Measurements from ENCODE around the gene SLC4A1AP.
A peak's percentile ranks its signal among the peaks of the same experiment; 100 is the strongest.

SLC4A1AP gene

DNA sequence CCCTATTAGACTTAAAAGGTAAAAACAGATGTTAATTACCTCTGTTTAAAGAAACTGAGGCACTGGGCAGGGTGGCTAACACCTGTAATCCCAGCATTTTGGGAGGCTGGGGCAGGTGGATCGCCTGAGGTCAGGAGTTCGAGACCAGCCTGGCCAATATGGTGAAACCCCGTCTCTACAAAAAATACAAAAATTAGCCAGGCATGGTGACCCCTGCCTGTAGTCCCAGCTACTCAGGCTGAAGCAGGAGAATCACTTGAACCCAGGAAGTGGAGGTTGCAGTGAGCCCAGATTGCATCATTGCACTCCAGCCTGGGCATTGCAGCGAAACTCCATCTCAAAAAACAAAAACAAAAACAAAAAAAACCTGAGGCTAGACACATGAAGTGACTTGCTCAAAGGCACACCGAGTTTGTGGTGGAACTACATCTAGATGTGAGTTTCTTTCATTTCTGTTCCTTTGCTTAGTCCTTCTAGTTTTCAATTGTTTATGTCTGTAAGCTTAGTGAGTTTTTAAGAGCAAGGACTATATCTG, 40.7 kb downstream of the SLC4A1AP start:
- DNase-seq, result no peak

DNA sequence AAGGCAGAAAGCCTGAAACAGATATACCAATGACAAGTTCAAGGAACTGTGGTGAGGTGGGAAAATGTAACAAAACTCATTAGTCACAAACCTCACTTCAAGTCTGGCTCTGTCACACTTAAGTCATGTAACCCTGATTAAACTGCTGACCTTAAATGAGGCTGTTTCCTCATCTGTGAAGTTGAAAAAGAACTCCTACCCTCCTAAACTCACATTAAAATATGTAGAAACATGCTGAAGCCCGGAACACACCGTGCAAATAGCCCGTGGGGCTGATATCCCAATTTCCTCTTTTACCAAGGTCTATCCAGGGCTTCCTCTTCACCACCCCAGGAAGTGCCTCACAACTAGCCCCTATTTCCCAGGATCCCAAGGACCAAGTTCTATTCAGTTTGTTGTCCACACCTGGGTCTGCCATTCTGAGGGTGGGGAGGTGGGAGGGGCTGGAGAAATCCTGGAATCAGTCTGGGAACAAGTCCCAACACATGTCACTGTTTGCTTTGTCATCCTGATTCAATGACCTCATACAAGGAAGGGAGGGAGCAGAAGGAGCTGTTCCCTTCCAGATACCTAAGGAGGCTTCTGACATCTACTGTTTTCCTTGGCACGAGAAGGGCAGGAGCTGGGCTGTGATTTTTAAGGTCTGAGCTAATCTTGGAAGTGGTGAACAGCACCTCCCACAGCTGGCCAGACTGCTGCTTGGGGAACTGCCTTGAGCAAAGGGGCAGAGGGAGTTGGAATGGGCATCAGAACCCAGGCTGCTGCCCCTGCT, 42.3 kb downstream of the SLC4A1AP start:
- DNase-seq, result peak; percentile 73 to 93 (median 78)

DNA sequence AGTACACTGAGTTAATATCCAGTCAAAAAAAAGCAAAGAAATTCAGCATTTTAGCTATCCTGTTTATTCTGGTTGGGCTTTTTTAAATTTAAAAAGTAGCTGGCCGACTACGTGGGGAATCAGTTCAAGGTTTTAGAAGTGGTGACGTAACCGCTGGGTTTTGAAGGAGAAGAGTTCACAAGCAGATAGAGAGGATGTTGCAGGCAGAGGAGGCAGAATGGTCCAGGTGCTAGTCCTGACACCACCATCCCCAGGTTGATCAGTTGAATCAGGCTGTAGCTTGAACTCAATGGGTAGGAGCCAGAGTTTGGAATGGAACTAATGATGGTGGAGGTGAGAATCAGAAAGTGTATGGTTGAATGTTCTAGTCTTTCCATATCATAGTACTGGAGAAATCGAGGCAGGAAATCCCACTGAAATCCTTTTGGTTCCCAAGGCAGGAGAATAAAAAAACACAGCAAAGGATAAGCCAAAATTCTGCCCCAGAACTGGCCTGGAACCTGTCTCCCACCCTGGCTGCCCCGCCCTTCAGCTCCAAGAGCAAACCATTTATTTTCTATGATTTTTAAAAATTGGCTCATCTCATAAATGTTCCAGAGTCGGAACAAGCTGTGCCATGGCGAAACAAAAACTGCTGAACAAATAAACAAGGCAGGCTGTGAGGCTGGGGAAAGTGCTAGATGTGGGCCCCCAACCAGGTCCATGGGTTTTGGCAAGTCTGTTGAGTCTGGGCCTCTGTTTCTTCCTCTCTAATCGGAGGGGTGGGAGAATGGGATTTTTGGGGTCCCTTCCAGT, 44.0 kb downstream of the SLC4A1AP start:
- no peak for DNase-seq

DNA sequence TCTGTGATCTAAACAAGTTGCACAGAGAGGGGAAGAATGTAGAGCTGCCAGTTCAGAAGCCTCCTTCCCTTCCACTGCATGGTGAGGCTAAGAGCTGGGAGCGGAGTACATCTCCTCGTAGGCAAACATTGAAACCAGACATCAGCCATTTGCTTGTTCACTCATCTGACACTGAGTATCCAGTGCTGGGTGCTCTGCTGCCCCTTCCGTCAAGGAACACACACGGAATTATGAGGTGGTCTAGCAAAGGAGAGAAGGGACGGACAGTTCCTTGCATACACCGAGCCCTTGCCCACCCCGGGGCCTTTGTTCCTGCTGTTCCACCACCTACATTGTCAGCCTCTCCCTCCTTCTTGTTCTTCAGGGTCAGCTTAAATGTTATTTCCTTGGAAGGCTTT, 44.6 kb downstream of the SLC4A1AP start:
- DNase-seq, result no peak

DNA sequence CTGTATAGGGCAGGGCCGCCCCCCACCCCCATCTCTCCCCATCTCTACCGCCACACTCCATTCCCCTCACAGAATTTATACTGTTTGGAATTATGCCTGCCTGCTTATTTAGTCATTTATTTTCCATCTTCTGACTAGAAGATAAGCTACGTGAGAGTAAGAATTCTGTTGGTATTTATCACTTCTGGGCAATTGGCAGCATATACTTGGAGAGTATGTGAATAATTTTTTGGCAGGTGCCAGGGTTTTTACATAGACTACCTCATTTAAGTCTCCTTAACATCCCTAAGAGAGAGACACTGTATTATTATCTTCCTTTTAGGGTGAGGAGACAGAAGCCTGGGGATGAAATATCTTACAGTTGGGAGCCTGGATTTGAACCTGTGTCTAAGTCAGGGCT, 45.0 kb downstream of the SLC4A1AP start:
- no peak for DNase-seq

DNA sequence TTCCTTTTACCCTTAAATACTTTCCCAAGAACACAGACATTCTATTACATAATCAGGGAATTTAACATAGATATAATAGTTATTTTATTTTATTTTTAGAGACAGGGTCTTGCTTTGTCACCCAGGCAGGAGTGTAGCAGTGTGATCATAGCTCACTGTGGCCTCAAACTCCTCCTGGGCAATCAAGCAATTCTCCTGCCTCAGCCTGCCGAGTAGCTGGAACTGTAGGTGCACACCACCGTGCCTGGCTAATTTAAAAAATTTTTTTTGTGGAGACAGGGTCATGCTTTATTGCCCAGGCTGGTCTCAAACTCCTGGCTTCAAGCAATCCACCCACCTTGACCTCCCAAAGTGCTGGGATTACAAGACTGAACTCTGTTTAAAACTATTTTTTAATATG, 45.6 kb downstream of the SLC4A1AP start:
- no peak for DNase-seq

DNA sequence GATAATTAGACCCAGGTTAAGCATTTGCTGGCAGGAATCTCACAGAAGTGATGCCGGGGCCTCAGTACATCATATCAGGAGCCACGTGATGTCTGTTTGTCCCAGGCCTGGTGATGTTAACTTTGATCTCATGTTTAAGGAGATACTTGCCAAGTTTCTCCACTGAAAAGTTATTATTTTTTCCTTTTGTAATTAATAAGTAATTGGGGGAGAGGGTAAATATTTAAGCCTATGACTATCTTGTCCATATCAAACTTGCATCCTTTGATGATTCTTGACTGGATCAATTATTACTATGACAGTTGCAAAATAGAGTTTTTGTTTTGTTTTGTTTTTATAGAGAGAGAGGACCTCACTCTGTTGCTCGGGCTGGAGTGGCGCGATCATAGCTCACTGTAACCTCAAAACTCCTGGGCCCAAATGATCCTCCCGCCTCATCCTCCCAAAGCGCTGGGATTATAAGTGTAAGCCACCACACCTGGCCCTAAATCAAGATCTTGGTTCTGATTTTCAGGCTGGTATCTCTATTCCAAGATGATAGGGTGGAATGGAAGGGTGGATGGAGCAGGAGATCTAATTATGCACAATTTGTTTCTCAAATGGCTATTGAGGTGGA, 46.4 kb downstream of the SLC4A1AP start:
- no peak for DNase-seq

DNA sequence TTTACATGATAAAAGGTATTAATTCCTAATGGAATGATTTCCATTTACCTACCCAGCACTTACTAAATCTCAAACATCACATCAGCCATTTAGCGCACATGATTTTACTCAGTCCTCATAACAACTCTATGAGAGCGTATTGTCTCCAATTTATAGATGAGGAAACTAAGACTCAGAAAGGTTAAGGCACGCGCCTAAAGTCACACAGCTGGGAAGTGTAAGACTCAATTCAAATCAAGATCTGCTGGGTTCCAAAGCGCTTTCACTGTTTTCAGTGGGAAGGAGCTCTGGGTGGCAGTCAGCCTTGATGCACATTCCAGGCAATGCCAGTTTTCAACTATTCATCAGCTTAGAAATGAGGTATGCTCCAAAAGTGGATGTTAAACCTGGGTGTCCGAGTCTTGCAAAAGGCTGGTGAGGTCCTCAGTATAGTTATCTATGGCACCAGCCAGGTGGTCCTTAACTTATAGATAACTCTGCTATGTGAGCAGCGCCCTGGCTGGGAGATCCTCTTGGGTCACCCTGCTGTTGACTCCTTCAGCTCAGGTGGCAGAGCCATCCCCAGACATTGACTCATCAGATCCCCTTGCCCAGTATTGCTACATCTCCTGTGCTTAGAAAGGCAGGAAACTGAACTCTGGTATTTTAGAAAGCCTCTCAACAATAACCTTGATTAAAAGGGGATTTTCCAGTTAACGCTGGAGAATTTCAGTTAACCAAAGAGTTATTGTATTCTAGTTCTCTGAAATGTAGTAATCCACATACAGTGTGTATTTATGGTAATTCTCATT, 47.1 kb downstream of the SLC4A1AP start:
- DNase-seq, result no peak

DNA sequence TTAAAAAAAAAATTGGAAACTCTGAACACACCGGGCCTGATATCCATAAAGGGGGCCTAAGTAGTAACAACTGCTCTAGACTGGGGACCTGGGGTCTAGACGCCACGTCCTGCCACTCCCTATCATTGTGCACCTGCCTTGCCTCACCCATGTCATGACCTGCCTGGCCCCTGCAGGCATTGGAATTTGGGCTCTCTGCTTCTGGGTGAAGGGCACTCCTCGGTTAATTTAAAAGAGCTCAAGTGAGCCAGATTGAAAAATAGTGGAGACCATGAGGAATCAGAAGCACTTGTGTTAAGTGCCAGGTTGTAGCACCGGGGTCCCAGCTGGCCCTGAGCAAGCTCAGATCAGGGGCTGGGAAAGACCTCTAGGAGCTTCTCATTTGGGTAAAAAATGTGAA, 48.1 kb downstream of the SLC4A1AP start:
- DNase-seq, result no peak

DNA sequence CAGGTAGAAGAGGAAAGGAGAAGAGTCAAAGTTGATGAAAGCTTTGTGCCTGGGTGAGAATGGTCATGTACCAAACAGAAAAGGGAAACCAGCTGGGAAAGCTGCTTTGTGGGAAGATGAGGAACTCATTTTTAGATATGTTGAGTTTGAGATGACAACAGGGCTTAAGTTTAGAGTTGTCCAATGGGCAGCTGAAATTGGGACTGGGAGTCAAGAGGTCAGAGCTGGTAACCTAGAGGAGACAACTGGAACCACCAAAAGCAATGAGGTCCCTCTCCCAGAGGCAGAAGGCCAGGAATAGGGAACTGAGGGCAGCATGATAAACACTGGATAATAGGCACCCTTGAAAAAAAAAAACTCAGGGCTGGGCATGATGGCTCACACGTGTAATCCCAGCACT, 48.8 kb downstream of the SLC4A1AP start:
- peak; percentile 49 to 70 (median 57) for DNase-seq

DNA sequence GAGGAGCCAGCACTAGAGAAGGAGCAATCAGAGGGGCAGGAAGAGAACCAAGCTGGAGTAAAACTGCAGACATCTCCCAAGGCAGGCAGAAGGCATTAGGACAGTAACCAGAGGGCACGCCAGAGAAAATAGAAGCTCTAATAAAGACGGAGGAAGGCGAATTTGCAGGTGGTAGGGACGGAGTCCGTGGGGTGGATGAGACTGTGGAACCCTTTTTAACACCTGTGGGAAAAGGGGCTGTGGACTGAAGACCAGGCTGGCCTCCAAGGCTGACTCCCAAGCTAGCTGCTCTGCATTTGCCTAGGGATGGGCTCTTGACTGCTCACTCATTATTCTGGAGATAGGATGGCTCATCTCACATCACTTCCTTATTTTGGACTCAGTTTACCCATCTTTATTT, 49.5 kb downstream of the SLC4A1AP start:
- DNase-seq, result no peak

DNA sequence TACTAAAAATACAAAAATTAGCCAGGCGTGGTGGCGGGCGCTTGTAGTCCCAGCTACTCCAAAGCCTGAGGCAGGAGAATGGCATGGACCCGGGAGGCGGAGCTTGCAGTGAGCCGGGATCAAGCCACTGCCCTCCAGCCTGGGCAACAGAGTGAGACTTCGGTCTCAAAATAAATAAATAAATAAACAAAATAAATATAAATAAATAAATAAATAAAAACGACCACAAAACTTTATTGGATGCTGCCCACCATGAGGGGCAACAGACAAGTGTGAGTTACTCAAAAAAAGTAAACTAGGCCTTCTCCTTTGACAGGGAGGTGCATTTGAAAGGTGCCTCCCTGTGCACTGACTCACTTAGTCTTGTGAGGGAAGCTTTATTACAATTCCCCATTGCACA, 50.4 kb downstream of the SLC4A1AP start:
- no peak for DNase-seq

DNA sequence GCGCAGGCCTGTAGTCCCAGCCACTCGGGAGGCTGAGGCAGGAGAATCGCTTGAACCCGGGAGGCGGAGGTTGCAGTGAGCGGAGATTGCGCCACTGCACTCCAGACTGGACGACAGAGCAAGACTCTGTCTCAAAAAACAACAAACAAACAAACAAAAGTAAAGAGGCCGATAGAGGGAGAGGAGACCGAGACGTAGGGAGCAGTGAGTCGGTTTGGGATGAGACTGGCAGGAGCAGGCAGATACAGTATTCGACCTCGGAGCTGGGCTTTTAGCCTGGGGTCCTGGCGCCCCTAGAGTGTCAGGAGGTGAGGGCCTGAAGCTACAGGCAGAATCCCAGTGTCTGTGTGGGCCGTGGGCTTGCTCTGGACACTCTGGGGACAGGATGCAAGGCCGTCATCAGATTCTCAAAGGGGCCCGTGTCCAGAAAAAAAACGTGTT, 51.2 kb downstream of the SLC4A1AP start:
- DNase-seq, result no peak

DNA sequence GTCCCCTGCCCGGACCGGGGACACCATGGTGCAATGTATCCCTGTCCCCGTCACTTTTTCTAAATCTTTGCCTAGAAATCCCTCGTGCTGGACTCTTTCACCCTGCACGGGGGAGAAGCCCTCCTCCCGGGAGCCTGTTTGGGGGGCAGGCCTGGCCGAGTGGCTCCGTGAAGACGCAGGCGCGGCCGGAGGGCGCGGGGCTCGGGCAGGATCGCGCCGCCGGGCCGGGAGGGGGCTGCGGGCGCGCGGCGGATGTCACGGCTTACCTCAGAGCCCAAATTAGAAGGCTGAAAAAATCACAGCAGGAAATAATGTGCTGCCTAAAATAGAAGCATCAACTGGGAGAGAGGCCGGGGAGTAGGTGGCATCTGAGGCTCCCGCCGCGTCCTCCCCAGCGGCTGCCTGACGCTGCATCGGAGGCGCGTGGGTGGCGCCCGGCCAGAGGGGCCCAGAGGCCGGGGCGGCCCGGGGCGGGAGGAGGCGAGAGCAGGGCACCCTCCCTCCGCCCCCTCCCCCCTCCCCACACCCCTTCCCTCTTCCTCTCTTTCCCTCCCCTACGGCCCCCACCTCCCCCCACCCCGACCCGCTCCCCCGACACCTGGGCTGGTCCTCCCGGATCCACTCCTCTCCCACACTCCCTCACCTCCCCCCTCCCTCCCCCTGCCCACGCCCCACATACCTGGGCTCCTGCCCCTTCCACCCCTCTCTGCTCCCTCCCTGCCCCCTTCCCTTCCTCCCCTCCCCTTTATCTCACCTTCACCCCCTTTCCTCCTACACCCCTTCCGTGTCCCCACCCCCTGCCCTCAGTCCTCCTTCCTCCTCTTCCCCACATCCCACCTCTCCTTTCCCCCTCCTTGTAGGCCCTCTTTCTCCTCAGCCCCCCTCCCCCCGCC, 51.9 kb downstream of the SLC4A1AP start:
- peak; percentile 70 to 88 (median 84) for DNase-seq

DNA sequence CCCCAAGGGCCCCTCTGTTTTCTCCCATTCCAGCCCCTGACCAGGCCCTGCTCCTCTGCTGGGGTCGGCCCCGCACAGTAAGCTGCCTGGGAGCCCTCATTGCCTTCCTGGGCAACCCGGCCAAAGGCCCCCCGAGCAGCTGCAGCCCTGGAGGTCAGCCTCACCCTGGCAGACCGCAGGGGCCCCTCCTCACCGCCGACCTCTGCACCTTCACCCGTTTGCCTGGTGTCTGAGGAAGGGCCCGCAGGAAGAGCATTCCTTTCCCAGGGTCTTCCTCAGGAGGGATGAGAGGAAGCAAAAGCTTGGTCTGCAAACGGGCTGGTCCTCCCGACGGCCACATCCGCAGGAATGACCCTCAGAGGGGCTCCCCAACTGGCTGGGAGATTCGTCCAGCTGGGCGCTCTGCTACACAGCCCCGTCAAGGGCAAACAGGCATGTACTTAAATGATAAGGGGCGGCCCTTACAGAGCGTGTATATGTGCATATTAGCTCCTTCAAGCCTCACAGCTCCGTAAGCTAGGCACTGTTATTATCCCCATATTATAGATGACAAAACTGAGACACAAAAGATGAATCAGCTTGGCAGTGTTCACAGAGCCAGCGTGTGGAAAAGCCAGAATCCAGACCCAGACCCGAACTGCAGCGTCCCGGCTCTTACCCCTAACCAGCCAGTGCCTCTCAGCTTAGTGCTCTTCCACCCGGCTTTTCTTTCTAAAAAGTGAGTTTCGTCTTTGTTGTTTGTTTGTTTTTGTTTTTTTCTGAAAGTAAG, 52.8 kb downstream of the SLC4A1AP start:
- DNase-seq, result peak in 1 of 4 experiments; percentile 15

DNA sequence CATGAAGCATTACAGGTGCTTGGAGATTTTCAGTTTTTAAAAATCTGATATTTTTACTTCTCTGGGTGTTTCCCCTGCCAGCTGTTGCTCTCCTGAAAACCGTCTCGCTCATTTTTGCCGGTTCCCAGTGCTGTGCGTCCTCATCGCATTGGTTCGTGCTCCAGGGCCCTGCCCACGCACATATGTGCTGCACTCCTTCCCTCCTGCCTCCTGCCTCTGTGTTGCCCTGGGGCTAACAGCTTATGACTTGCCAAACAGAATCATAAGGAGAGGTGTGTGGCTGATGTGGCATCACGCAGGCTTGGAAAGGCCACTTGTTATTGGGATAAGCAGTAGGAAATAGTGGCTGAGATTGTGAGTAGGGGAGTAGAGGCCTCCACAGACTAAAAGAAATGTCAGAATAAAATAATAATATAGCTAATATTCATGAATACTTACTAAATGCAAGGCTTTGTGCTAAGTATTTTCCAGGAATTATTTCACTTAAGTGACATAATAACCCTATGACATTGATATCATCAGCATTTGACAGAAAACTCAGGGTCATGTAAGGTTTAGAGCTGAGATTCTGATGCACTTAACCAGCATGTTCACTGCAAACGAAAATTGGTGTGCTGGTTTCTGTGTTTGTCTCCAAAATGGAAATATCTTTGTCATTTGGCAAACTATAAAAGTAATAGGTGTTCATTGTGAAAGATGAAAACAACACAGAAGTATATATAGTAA, 53.5 kb downstream of the SLC4A1AP start:
- DNase-seq, result peak; percentile 55 to 75 (median 70)

DNA sequence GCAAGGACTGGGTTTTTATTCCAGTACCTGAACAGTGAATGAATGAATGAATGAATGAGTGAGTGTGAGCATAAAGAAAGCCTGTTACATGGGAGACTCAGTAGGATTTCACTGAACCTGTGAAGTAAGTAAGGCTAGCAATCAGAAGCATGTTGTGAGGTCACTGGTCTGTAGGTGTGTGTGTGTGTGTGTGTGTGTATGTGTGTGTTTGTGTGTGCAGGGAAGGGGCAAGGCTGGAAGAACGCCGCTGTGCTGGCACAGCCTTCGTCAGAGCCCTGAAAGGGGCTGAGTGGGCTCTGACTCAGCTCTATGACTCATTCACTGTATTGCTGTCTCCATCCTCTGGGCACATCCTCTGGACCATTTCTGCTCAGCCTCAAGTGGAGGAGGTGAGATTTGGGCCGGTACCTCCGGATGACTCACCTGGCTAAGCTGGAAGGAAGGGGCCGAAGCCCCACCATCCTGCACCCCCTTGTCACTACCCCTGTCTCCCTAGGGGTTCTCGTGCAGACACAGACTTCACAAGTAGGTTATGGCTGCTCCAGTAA, 56.4 kb downstream of the SLC4A1AP start:
- peak; percentile 84 to 92 (median 84) for DNase-seq

DNA sequence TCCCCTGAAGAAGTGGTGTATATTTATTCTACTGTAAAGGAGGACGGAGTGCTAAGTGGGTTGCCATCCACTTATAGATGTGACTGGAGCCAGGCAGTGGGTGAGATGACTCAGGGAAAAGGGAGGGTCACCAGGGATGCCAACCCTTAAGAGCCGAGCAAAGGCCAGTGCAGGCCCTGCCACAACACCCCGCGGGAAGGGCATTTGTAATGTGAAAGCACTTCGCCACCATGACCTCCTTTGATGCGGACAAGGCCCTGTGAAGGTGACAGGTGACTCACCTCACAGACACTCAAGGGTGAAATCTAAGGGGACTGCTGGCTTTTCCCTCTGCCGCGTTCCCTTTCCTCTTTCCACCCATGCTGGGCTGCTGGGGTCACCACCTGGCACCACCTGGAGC, 57.6 kb downstream of the SLC4A1AP start:
- peak in 1 of 4 experiments; percentile 41 for DNase-seq

DNA sequence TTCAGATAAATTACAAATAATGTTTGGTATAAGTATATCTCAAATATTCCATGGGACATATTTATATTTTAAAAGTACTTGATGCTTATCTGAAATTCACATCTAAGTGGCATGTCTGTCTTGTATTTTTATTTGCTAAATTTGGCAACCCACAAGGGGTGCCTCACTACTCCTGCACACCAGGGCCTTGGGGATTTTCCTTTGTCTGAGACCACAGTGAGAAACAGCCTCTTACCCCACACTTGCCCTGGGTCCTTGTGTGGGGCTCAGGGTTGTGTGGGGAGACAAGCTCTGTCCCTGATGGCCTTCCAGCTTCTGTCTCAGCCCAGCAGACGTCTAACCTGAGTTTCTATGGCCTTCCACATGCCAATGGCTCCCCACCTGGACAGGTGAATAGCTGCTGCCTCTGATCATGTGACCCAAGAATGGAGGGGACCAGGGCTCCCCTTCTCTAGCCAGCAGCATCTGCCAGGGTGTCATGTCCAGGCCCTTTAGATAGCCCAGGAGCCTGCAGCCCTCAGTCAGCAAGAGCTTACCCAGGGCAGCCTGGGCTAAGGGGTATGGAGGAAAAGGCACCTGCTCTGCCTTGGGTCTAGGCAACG, 58.3 kb downstream of the SLC4A1AP start:
- DNase-seq, result no peak
